GM12878 (cell line): ENCODE results near the gene VIL1.

Experiments
- EZH2 ChIP-seq: IDR thresholded peaks from 2 replicates; pipeline ENCODE4 v1.6.1; 2012; ENCODE audit warnings: low read depth, mild to moderate bottlenecking, control low read depth, inconsistent platforms, low read length, borderline replicate concordance; ENCODE audit not compliant: control insufficient read depth
- TF ChIP-seq, protein P1 (sequence below): fragments of 450-650 bp; IDR thresholded peaks from 2 replicates; pipeline ENCODE4 v1.6.1; 2016; ENCODE audit warnings: mild to moderate bottlenecking
- TF ChIP-seq, protein P2 (sequence below), 3 experiments: IDR thresholded peaks in 2 of 3; conservative IDR thresholded peaks in 1 of 3; 2 replicates each; pipeline ENCODE4 v1.5.1; 2011; ENCODE audit warnings: low read depth in 3 of 3, low read length in 3 of 3, mild to moderate bottlenecking in 3 of 3, control low read depth in 2 of 3, moderate library complexity in 2 of 3, inconsistent platforms in 1 of 3, mixed read lengths in 1 of 3; ENCODE audit not compliant: control insufficient read depth in 2 of 3, insufficient read depth in 1 of 3; ENCODE audit errors: extremely low read depth in 1 of 3

DNA sequence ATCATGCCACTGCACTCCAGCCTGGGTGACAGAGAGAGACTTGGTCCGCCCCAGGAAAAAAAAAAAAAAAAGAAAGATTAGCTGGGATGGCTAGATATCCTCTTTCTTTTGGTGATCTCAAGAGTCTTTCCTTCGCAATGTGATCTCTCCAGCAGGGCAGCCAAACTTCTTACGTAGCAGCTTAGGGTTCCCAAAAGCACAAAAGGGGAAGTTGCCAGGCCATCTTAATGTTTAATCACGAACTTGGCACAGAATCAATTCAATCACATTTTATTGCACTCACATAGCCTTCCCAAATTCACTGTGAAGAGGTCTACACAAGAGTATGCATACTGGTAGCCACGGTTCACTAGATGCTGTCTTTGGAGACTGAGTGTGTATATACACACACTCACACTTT lies 53.1 kb downstream of the VIL1 start:
- TF ChIP-seq, protein P1, sequence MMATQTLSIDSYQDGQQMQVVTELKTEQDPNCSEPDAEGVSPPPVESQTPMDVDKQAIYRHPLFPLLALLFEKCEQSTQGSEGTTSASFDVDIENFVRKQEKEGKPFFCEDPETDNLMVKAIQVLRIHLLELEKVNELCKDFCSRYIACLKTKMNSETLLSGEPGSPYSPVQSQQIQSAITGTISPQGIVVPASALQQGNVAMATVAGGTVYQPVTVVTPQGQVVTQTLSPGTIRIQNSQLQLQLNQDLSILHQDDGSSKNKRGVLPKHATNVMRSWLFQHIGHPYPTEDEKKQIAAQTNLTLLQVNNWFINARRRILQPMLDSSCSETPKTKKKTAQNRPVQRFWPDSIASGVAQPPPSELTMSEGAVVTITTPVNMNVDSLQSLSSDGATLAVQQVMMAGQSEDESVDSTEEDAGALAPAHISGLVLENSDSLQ: no peak
- TF ChIP-seq, protein P2, sequence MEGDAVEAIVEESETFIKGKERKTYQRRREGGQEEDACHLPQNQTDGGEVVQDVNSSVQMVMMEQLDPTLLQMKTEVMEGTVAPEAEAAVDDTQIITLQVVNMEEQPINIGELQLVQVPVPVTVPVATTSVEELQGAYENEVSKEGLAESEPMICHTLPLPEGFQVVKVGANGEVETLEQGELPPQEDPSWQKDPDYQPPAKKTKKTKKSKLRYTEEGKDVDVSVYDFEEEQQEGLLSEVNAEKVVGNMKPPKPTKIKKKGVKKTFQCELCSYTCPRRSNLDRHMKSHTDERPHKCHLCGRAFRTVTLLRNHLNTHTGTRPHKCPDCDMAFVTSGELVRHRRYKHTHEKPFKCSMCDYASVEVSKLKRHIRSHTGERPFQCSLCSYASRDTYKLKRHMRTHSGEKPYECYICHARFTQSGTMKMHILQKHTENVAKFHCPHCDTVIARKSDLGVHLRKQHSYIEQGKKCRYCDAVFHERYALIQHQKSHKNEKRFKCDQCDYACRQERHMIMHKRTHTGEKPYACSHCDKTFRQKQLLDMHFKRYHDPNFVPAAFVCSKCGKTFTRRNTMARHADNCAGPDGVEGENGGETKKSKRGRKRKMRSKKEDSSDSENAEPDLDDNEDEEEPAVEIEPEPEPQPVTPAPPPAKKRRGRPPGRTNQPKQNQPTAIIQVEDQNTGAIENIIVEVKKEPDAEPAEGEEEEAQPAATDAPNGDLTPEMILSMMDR (IDR thresholded peaks at IDR 0.05 in 2 of 3, conservative IDR thresholded peaks at IDR 0.05 in 1 of 3; ENCODE audit: control insufficient read depth in 2 of 3, extremely low read depth in 1 of 3, insufficient read depth in 1 of 3, low read depth in 3 of 3, low read length in 3 of 3): no peak
- no peak for TF ChIP-seq EZH2
